Measurements from ENCODE around the gene CD83. TPM values are rescaled to one million over a fixed set of nuclear protein-coding genes. Genes with fewer than 3 reads are reported as not detected.

Gene CD83
- polyA plus RNA-seq, 3 donors: 74.5 to 326 (median 84.7) TPM

GRCh38 chr6:14135893-14136539 lies 18.4 kb downstream of the CD83 start:
- Histone ChIP-seq H3K27me3 (ENCODE audit: control insufficient read depth in 2 of 2, insufficient read depth in 2 of 2, low read length in 2 of 2) (no peaks in the 10 kb centered on the region), H3K4me3 (replicated peaks in 1 of 3; ENCODE audit: low read depth in 2 of 3, low read length in 3 of 3) (no peak overlapping the region), H3K27ac (ENCODE audit: low read depth in 1 of 2, low read length in 2 of 2) (no peak overlapping the region), H4K20me1 (ENCODE audit: insufficient read depth, low read length) (peaks cover 25% of the 10 kb centered on the region), H3K9me3 (replicated peaks in 1 of 2; ENCODE audit: control insufficient read depth in 1 of 2, insufficient read depth in 1 of 2, low read length in 2 of 2) (no peaks in the 10 kb centered on the region), H2AFZ (ENCODE audit: insufficient read depth, low read depth, low read length, poor library complexity, severe bottlenecking) (no peak overlapping the region), H3K9ac (ENCODE audit: insufficient read depth, low read length, poor library complexity, severe bottlenecking) (no peak overlapping the region), H3K4me1 (ENCODE audit: control insufficient read depth in 1 of 2, insufficient read depth in 2 of 2, low read length in 2 of 2) (no peaks in the 10 kb centered on the region), H3K4me2 (replicated peaks; ENCODE audit: extremely low read depth, low read length, poor library complexity, severe bottlenecking) (no peak overlapping the region), H3K36me3 (replicated peaks in 1 of 2; ENCODE audit: control insufficient read depth in 1 of 2, insufficient read depth in 2 of 2, low read length in 2 of 2) (peaks cover 16 to 46% of the 10 kb centered on the region in 2 donors), H3K79me2 (ENCODE audit: insufficient read depth, low read length) (no peaks in the 10 kb centered on the region)
- peaks cover 55% of the 10 kb centered on the region in 2 donors for H3K36me3 Mint-ChIP-seq
- no peak overlapping the region for H3K4me3 Mint-ChIP-seq
- no peak for TF ChIP-seq CTCF (IDR thresholded peaks at IDR 0.05)
- H3K9me3 Mint-ChIP-seq: peaks cover 0 to 2% (median 0%) of the 10 kb centered on the region in 7 donors
- peak overlapping the region in 3 of 7 donors; percentile 11 to 79 (median 31) for H3K27ac Mint-ChIP-seq
- peaks cover 0 to 7% (median 3%) of the 10 kb centered on the region in 3 donors for H3K27me3 Mint-ChIP-seq (ENCODE audit: low read depth in 3 of 3)
- intact Hi-C loops (cut with micrococcal nuclease): loop anchor here in 1 of 2 donors (10.0 kb wide), 1 partner anchor 51 kb away; no protein-coding TSS in a partner anchor
- 3% methylated on average over 3 of the region's 9 CpGs for WGBS (ENCODE audit: insufficient coverage)
- peaks cover 11% of the 10 kb centered on the region for H3K4me1 Mint-ChIP-seq
- peak in 1 of 3 donors; percentile 28 for DNase-seq

GRCh38 chr6:14138701-14139215 lies 21.2 kb downstream of the CD83 start:
- H3K27ac Mint-ChIP-seq: no peak overlapping the region
- H3K4me1 Mint-ChIP-seq: peaks cover 11% of the 10 kb centered on the region
- no peak for DNase-seq
- peaks cover 0 to 2% (median 0%) of the 10 kb centered on the region in 7 donors for H3K9me3 Mint-ChIP-seq
- H3K27me3 Mint-ChIP-seq (ENCODE audit: low read depth in 3 of 3): peaks cover 0 to 7% (median 3%) of the 10 kb centered on the region in 3 donors
- H4K20me1 ChIP-seq (ENCODE audit: insufficient read depth, low read length): peaks cover 8% of the 10 kb centered on the region
- no peaks in the 10 kb centered on the region for H3K27me3 ChIP-seq (ENCODE audit: control insufficient read depth in 2 of 2, insufficient read depth in 2 of 2, low read length in 2 of 2)
- no peaks in the 10 kb centered on the region for H3K79me2 ChIP-seq (ENCODE audit: insufficient read depth, low read length)
- H3K4me3 ChIP-seq (replicated peaks in 1 of 3; ENCODE audit: low read depth in 2 of 3, low read length in 3 of 3): no peak overlapping the region
- H3K4me3 Mint-ChIP-seq: no peak overlapping the region
- no peak overlapping the region for H3K9ac ChIP-seq (ENCODE audit: insufficient read depth, low read length, poor library complexity, severe bottlenecking)
- TF ChIP-seq CTCF (IDR thresholded peaks at IDR 0.05): no peak
- no peak overlapping the region for H3K27ac ChIP-seq (ENCODE audit: low read depth in 1 of 2, low read length in 2 of 2)
- intact Hi-C loops (cut with micrococcal nuclease): loop anchor here in 1 of 2 donors (10.0 kb wide), 1 partner anchor 54 kb away; no protein-coding TSS in a partner anchor
- WGBS (ENCODE audit: insufficient coverage): 100% methylated on average over 5 of the region's 9 CpGs
- no peak overlapping the region for H2AFZ ChIP-seq (ENCODE audit: insufficient read depth, low read depth, low read length, poor library complexity, severe bottlenecking)
- H3K36me3 ChIP-seq (replicated peaks in 1 of 2; ENCODE audit: control insufficient read depth in 1 of 2, insufficient read depth in 2 of 2, low read length in 2 of 2): peaks cover 12 to 19% of the 10 kb centered on the region in 2 donors
- no peaks in the 10 kb centered on the region for H3K4me1 ChIP-seq (ENCODE audit: control insufficient read depth in 1 of 2, insufficient read depth in 2 of 2, low read length in 2 of 2)
- no peak overlapping the region for H3K4me2 ChIP-seq (replicated peaks; ENCODE audit: extremely low read depth, low read length, poor library complexity, severe bottlenecking)
- no peaks in the 10 kb centered on the region for H3K9me3 ChIP-seq (replicated peaks in 1 of 2; ENCODE audit: control insufficient read depth in 1 of 2, insufficient read depth in 1 of 2, low read length in 2 of 2)
- H3K36me3 Mint-ChIP-seq: peaks cover 27 to 28% of the 10 kb centered on the region in 2 donors
